Measurements from ENCODE around the gene LCN10.

- no peak for TF ChIP-seq CTCF (IDR thresholded peaks at IDR 0.05; ENCODE audit: poor library complexity)
- no peak for TF ChIP-seq EZH2 (IDR thresholded peaks at IDR 0.05; ENCODE audit: borderline replicate concordance)
- no peak for TF ChIP-seq EZH2phosphoT487 (IDR thresholded peaks at IDR 0.05; ENCODE audit: low read depth, severe bottlenecking, unreplicated experiment)
Observed at GRCh38 chr9:136741883-136742571, 713 bp downstream of the LCN10 start.

Measured in hepatocyte (in vitro differentiated cells).